ENCODE data around the gene LRRC61.

The LRRC61 gene

DNA sequence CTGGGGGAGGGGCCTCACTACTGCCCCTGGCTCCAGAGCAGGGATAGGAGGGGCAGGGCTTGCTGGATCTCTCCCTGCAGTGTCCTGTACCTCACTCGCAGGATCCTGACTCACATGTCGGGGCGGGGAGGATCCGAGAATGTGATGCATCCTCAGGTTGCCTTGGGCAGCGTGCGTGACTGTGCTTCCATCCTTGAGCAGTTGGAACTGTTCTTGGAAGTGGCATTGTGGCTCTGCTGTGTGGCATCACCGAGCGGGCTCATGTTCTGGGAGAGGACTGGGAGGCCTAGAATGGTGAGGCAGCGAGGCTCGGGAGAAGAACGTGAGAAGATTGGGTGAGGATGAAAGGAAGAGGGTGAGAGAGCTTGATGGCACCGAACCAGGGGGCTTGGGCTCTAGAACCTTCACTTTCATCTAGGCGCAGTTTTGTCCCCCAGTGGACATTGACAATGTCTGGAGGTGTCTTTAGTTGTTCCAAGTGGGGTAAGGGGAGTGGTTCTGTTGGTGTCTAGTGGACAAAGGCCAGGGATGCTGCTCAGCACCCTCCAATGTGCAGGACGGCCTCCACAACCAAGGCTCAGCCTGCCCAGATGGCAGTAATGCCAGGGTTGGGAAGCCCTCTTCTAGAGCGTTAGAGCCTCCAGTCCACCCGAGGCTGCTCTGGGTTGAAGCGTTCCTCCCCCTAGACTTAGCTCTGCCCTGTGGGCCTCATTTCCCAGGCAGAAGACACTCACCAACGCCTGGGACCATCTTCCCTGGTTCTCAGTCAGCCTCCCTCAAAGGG is 9.9 kb downstream of the LRRC61 start:
- no peak for DNase-seq

- DNase-seq = no peak
These were observed 10.5 kb downstream of the LRRC61 start for GRCh38 chr7:150333659-150334058.

- no peak for DNase-seq
These were observed 11.0 kb downstream of the LRRC61 start for GRCh38 chr7:150334108-150334507.

- DNase-seq = no peak
These were observed 12.1 kb downstream of the LRRC61 start for GRCh38 chr7:150335108-150335773.

- no peak for DNase-seq
These were observed 12.6 kb downstream of the LRRC61 start for GRCh38 chr7:150335774-150336112.

GRCh38 chr7:150336746-150337145 is 13.6 kb downstream of the LRRC61 start:
- no peak for DNase-seq

- no peak for DNase-seq
These were observed 14.0 kb downstream of the LRRC61 start for GRCh38 chr7:150337179-150337578.

DNA sequence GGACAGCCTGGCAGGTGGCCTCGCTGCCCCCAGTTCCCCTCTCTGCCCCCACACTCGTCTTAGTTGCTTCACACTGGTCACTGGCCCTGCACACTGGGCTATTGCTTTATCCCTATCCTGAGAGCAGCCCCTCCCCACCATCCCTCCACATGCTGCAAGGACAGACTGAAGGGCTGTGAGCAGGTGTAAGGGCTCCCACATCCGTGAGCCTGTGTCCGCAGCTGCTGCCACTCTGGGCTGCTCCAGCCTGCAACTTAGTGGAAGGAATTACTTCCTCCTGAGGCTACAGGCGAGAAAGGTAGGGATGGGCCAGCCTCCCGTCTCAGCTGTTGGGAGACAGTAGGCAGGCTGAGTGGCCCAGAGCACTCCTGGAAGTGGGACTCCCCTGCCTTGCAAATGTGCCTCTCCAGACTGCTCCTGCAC is 14.5 kb downstream of the LRRC61 start:
- no peak for DNase-seq

DNA sequence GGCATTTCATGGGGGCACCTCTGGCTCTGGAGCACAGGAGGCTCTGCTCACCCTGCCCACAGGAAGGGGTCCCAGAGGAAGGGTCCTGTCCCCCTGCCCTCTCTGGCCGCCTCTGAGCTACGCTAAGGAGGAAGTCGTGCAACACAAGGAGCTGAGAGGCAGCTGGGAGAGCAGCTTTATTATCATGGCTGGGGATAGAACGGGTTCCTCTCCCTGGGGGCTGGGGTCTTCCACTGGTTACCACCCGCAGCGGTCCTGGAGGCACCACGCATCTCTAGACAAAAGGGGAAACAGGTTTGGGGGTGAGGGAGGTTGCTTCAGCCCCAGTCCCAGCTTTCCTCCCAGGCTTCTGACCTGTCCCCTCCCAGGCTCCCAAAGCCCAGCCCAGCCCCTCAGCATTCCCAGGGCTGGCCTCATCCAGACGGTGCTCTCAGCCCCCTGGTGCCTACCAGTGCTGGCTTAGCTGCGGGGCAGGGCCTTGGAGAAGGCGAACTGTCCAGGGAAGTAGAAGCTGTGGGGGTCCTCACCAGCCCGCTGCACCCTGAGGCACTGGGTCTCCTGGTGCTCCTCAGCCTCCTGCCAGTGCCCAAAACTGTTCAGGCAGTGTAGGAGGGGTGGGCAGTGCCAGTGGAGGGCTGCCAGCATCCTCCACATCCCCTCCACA is 15.1 kb downstream of the LRRC61 start:
- no peak for DNase-seq

DNA sequence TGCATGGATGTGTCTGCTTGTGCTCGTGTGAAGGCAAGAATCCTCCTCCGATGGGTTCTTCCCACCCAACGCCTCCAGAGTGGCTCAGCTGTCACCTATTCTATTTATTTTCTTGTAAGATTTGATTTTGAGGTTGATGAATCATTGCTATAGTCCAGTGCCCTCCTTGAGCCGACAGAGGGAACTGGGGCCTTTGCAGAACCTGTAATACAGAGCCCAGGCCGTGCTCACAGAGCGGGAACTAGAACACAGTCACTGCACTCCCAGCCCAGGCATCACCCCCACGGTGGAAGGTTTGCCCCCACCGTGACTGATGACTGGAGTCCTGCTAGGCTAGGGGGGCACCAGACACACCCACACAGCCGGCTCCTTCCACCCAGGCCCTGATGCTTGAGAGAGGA is 16.3 kb downstream of the LRRC61 start:
- DNase-seq = no peak

DNA sequence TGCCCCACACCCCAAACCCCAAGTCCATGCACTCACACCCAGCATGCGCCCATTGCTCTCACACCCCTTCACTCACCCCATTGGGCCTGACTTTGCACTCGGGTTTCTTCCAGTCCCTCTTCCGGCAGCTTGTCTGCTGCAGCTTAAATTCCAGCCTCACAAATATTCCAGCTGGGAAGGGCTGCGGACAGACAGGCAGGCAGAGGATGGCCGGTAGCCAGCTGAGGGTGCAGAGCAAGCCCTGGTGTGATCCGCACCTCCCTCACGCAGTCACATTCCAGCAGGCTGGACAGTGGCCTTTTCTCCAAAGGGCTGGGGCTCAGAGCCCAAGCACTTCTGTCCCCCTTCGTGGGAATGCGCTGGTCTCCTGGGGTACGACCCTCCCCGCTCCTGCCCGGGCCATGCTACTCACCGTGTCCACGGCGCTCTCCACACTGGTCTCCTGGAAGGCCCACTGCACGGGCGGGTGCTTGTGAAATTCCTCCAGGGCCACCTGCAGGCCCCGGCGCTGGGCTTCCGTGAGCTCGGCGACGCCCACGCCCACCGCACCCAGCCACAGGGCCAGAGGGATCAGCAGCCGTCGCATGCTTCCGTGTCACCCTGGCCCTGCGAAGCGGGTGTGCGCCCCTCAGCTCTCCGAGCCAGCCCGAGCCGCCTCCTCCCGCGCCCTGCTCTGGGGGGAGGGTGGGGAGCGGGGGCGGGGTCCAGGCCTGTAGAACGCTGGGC is 17.0 kb downstream of the LRRC61 start:
- DNase-seq = no peak

DNA sequence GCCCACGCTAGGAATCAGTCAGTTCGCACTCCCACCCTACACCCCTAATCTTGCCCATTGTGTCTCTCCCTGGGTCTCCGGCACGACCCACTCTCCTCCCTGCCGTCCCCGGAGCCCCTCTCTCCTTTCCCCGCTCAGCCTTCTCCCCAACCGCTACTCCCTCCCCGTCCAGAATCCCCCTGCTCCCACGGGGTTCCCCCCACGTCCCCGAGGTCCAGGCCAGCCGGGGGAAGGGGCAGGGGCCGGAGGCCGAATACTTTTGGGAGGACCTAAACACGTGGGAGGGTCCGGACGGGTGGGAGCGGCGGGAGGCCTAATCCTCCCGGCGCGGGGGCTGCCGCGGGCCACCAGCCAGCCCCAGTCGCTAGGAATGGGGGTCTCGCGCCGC is 17.7 kb downstream of the LRRC61 start:
- DNase-seq = no peak

DNA sequence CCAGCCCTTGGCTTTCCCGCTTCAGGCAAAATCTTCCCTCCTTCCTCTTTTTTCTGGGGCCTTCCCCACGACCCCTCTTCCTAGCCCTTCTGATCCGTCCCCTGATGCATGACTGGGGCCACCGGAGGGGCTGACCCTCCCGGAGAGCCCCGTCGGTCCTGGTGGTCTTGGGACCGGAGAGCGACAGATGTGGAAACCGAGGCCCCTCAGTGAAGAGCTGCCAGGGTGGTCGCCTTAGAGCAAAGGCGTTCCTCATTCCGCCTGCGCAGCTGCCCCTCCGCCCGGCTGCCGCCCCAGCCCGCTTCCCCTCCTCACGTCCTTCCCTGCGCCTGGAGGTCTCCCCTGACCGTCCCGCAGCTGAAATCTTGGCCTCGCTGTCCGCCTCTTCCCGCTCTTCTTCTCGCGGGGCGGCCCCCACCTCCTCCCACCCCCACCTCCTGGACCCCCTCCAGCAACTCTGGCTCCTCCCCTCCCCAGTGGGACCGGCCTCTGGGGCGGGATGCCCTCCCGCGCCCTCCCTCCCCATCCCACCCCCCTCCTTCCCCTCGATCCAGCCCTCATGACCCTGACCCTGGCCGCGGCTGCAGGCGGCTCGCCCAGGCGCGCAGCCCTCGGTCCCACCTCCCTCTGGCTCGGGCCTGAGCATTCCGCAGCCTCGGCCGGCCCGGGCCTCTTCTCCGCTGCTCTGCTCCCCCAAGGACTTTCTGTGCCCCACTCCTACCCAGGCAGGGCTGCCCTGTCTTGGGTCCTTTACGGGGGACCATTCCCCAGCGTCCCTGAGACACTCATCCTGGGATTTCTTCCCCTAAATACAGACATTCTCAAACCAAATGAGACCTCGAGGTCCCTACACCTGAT is 18.3 kb downstream of the LRRC61 start, which contains the start of gene RARRES2:
Gene RARRES2, minus strand, starts transcription at position 367 of the 858 bp plus-strand sequence. CDS start 1,020 bp downstream, outside the sequence.
- DNase-seq = no peak

DNA sequence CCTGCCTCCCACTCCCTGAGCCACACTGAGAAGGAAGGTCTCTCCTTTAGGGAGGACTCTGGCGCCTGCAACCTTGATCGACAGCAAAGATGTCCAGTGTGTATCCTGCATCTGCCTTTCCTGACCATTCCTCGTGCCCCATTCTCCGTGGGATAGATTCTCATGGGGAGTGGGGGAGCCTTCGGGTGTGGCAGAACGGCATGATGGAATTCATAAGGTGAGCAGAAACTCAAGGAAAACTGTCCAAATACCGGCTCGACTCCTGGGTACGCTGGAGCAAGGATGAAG is 18.9 kb downstream of the LRRC61 start:
- no peak for DNase-seq

DNA sequence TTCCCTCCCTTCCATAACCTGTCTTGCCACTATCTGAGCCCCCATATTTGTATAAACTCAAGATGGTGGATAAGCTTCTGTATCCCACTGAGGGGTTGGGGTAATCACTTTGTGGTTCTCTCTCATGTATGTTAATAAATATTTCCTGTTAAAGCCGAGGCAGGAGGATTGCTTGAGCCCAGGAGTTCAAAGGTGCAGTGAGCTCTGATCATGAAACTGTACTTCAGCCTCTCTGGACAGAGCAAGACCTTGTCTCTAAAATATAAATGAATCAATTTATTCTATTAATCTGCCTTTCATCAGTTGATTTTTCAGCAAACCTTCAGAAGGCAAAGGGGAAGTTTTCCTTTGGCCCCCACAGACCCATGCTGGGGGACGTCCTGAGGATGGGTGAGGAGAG is 20.1 kb downstream of the LRRC61 start:
- no peak for DNase-seq

DNA sequence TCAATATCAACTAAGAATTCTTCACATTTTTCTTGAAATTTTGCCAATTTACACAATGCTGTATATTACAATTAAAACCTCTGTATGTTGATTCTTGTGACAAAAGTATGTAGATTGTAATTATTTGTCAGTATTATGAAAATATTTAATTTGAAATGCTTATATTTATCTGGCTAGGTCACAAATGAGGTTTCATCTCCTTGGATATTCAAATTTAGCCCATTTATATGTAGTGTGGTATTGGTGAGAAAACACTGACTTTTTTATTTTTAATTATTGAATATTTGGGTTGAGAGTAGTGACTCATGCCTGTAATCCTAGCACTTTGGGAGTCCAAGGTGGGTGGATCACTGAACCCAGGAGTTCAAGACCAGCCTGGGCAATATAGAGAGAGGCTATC is 21.1 kb downstream of the LRRC61 start:
- no peak for DNase-seq

GRCh38 chr7:150345012-150345411 is 21.9 kb downstream of the LRRC61 start:
- no peak for DNase-seq

DNA sequence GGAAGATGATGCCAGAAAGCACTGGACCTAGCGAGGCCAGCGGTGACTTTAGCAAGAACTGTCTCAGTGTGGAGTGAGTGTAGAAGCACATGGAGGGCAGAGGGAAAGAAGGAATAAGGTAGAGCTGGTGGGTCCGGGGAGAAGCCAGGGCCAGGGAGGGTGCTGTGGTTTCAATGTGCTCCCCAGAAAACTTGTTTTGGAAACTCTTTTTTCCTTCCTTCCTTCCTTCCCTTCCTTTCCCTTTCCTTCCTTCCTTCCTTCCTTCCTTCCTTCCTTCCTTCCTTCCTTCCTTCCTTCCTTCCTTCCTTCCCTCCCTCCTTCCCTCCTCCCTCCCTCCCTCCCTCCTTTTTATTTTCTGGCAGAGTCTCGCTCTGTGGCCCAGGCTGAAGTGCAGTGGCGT is 23.8 kb downstream of the LRRC61 start:
- DNase-seq = no peak

GRCh38 chr7:150351587-150352194 is 28.5 kb downstream of the LRRC61 start:
- no peak for DNase-seq

DNA sequence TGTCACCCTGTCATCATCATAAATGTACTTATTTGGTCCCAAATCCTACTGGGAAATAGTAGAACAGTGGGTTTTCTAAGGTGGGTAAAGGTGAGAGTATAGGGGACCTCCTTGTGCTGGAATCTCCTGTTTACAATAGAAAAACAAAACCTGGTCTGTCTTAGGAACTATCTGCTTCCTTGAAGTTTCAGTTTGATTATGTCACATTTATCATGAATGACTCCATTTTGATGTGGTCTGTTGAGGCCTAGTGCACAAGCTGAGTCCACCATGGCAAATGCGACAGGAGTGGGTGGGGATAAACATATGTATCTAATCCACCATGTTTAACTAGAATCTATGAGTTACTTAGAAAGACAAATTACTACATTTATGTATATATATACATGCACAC is 32.5 kb downstream of the LRRC61 start:
- no peak for DNase-seq

GRCh38 chr7:150356265-150356897 is 33.2 kb downstream of the LRRC61 start:
- peak; percentile 23 to 29 for DNase-seq

- no peak for DNase-seq
These were observed 34.1 kb downstream of the LRRC61 start for GRCh38 chr7:150357270-150357669.
